Keratinocyte (primary cell): ENCODE data around the gene ECT2L. TPM values are rescaled to one million over a fixed set of nuclear protein-coding genes. Genes with fewer than 3 reads are reported as not detected.

Experiments used
- DNase-seq: peaks from one replicate; pipeline ENCODE4 v3.0.0-alpha.2; 2011; ENCODE audit warnings: low read depth, missing footprints, low spot score
- FAIRE-seq: peaks from 2 replicates; lab custom pipeline; 2011; peaks lifted over from hg19 to GRCh38; lab: Jason Lieb, UNC
- H2AFZ ChIP-seq: 2 replicates; pipeline ENCODE4 v1.6.0; 2012; ENCODE audit warnings: low read length, control low read depth, inconsistent platforms; ENCODE audit not compliant: control insufficient read depth
- H3K27ac ChIP-seq: 2 replicates; pipeline ENCODE4 v1.5.1; 2011; ENCODE audit warnings: low read length; ENCODE audit not compliant: control insufficient read depth, insufficient read depth
- H3K27me3 ChIP-seq: 3 replicates; pipeline ENCODE4 v1.6.0; 2011; ENCODE audit warnings: low read length; ENCODE audit not compliant: control insufficient read depth, insufficient read depth; ENCODE audit errors: extremely low read depth
- H3K36me3 ChIP-seq, 2 experiments: 2 replicates in 1 of 2; 3 replicates in 1 of 2; pipeline ENCODE4 v1.5.1; 2011; ENCODE audit warnings: low read length in 2 of 2, mild to moderate bottlenecking in 1 of 2; ENCODE audit not compliant: control insufficient read depth in 2 of 2, insufficient read depth in 2 of 2; ENCODE audit errors: extremely low read depth in 1 of 2
- H3K4me1 ChIP-seq: 3 replicates; pipeline ENCODE4 v1.5.1; 2011; ENCODE audit warnings: low read length; ENCODE audit not compliant: control insufficient read depth, insufficient read depth; ENCODE audit errors: extremely low read depth
- H3K4me2 ChIP-seq: 3 replicates; pipeline ENCODE4 v1.6.0; 2011; ENCODE audit warnings: low read depth, low read length; ENCODE audit not compliant: control insufficient read depth, insufficient read depth; ENCODE audit errors: extremely low read depth
- H3K4me3 ChIP-seq, 3 experiments: fragments of 200-600 bp in 1 of 3; sonication (generic) in 1 of 3; 2 replicates in 2 of 3; 3 replicates in 1 of 3; pipeline ENCODE4 v1.5.1; 2011 to 2016; ENCODE audit warnings: low read length in 3 of 3, mild to moderate bottlenecking in 3 of 3, control low read depth in 2 of 3, inconsistent platforms in 1 of 3, low read depth in 1 of 3, mixed read lengths in 1 of 3, mixed run types in 1 of 3, moderate library complexity in 1 of 3; ENCODE audit not compliant: control insufficient read depth in 2 of 3, insufficient read depth in 2 of 3; ENCODE audit errors: extremely low read depth in 1 of 3
- H3K79me2 ChIP-seq: 2 replicates; pipeline ENCODE4 v1.6.0; 2012; ENCODE audit warnings: low read length; ENCODE audit not compliant: control insufficient read depth, insufficient read depth
- H3K9ac ChIP-seq: 3 replicates; pipeline ENCODE4 v1.6.0; 2011; ENCODE audit warnings: low read length; ENCODE audit not compliant: control insufficient read depth, insufficient read depth; ENCODE audit errors: extremely low read depth
- H3K9me1 ChIP-seq: 3 replicates; pipeline ENCODE4 v1.6.0; 2011; ENCODE audit warnings: low read length; ENCODE audit not compliant: control insufficient read depth, insufficient read depth; ENCODE audit errors: extremely low read depth
- H3K9me3 ChIP-seq: 2 replicates; pipeline ENCODE4 v1.5.1; 2012; ENCODE audit warnings: low read depth, low read length; ENCODE audit not compliant: control insufficient read depth
- H4K20me1 ChIP-seq: 3 replicates; pipeline ENCODE4 v1.6.0; 2011; ENCODE audit warnings: low read length; ENCODE audit not compliant: control insufficient read depth, insufficient read depth; ENCODE audit errors: extremely low read depth
- EZH2 ChIP-seq: IDR thresholded peaks from one replicate; pipeline ENCODE4 v1.6.1; 2012; ENCODE audit warnings: inconsistent platforms, mild to moderate bottlenecking, low read length, moderate library complexity
- dilution Hi-C: fragments of 300-500 bp; cut with MboI; formaldehyde crosslinking; loops from one replicate; pipeline ENCODE4 v1.7.0; 2020; ENCODE audit warnings: low sequenced_read_pairs; ENCODE audit not compliant: extremely low pct_ligation_motif_present
- polyA plus RNA-seq, 5 experiments: library from polyadenylated mRNA; depleted of rRNA in 3 of 5; stranded (reverse) in 3 of 5; stranded (forward) in 1 of 5; unstranded in 1 of 5; fragments of >200 nt; gene quantifications; 1 replicate in 1 of 5; 2 replicates in 3 of 5; 3 replicates in 1 of 5; pipeline versions ENCODE4 v1.2.1 to v1.2.3, GENCODE V29; 2011 to 2012; ENCODE audit warnings: missing spikeins in 2 of 5, low read depth in 1 of 5, low replicate concordance in 1 of 5
- TF ChIP-seq, protein P1 (sequence below), 3 experiments: IDR thresholded peaks in 1 of 3; conservative IDR thresholded peaks in 1 of 3; optimal IDR thresholded peaks in 1 of 3; 2 replicates in 2 of 3; 3 replicates in 1 of 3; pipeline versions ENCODE3 to v1.5.1; 2011; ENCODE audit warnings: low read length in 3 of 3, mild to moderate bottlenecking in 3 of 3, moderate library complexity in 2 of 3, control low read depth in 1 of 3, inconsistent platforms in 1 of 3; ENCODE audit not compliant: insufficient read depth in 2 of 3; ENCODE audit errors: extremely low read depth in 1 of 3

Gene ECT2L
- polyA plus RNA-seq, 1 donor (not counting 4 experiments of a cell fraction or from before 2014, with no cell fraction given) = 0.01 TPM

- H3K79me2 ChIP-seq = no peaks in the 10 kb centered on the region
- peak overlapping the region; percentile 27 for H2AFZ ChIP-seq
- H3K9me1 ChIP-seq = no peaks in the 10 kb centered on the region
- H3K27ac ChIP-seq = no peak overlapping the region
- no peak overlapping the region for H3K4me3 ChIP-seq
- H3K4me1 ChIP-seq = peaks cover 4% of the 10 kb centered on the region
- no peaks in the 10 kb centered on the region for H3K36me3 ChIP-seq
- H3K27me3 ChIP-seq = no peaks in the 10 kb centered on the region
- no peaks in the 10 kb centered on the region for H3K9me3 ChIP-seq
- no peaks in the 10 kb centered on the region for H4K20me1 ChIP-seq
- DNase-seq (peak; percentile 4), FAIRE-seq (peak; percentile 64)
- dilution Hi-C loops = no loop called here
- H3K9ac ChIP-seq = no peak overlapping the region
- H3K4me2 ChIP-seq = no peak overlapping the region
- TF ChIP-seq, protein P1, sequence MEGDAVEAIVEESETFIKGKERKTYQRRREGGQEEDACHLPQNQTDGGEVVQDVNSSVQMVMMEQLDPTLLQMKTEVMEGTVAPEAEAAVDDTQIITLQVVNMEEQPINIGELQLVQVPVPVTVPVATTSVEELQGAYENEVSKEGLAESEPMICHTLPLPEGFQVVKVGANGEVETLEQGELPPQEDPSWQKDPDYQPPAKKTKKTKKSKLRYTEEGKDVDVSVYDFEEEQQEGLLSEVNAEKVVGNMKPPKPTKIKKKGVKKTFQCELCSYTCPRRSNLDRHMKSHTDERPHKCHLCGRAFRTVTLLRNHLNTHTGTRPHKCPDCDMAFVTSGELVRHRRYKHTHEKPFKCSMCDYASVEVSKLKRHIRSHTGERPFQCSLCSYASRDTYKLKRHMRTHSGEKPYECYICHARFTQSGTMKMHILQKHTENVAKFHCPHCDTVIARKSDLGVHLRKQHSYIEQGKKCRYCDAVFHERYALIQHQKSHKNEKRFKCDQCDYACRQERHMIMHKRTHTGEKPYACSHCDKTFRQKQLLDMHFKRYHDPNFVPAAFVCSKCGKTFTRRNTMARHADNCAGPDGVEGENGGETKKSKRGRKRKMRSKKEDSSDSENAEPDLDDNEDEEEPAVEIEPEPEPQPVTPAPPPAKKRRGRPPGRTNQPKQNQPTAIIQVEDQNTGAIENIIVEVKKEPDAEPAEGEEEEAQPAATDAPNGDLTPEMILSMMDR (optimal IDR thresholded peaks at IDR 0.05 in 1 of 3, IDR thresholded peaks at IDR 0.05 in 1 of 3, conservative IDR thresholded peaks at IDR 0.05 in 1 of 3; ENCODE audit: extremely low read depth in 1 of 3, insufficient read depth in 2 of 3, low read length in 3 of 3) = no peak
- no peak for TF ChIP-seq EZH2
These were observed 38.8 kb upstream of the ECT2L start for GRCh38 chr6:138757136-138757535.

DNA sequence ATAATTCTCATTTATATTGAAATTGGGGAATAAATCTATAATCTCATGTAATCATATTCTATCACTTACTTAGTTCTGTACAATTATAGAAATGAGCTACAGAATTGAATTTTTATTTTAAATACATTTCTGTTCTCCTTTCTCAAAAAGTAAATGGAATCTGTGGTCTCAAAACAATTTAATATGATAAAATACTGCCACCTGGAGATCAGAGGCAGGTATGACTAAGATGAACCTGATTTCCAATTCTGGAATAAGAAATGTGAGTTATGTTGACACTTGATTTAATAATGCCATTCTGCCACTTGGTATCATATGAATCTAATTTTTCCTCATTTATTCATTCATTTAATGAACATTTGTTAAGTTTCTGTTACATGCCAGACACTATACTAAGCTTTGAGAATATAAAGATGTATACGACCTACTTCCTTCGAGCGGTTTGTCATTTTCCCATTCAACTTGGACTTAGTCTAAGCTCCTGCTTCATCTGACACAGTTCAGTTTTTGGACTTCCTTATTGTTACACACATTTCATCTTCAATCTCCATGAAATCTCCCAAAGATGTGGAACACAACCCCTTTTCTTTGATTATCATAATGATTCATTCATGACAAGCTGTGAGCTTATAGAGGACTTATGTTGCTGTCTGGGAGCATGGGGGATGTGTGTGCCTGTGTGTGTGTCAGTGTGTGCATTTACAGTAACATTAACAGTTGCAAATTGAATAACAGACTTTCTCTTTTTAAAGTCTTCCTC lies 29.8 kb upstream of the ECT2L start:
- Histone ChIP-seq H3K36me3 (no peaks in the 10 kb centered on the region), H3K4me1 (no peaks in the 10 kb centered on the region), H3K9me1 (no peaks in the 10 kb centered on the region), H2AFZ (no peak overlapping the region), H3K79me2 (no peaks in the 10 kb centered on the region), H3K27ac (no peak overlapping the region), H3K27me3 (no peaks in the 10 kb centered on the region), H3K9ac (no peak overlapping the region), H3K4me3 (no peak overlapping the region), H4K20me1 (no peaks in the 10 kb centered on the region), H3K4me2 (no peak overlapping the region), H3K9me3 (no peaks in the 10 kb centered on the region)
- FAIRE-seq = peak; percentile 67
- dilution Hi-C loops = no loop called here
- TF ChIP-seq, protein P1 (optimal IDR thresholded peaks at IDR 0.05 in 1 of 3, IDR thresholded peaks at IDR 0.05 in 1 of 3, conservative IDR thresholded peaks at IDR 0.05 in 1 of 3; ENCODE audit: extremely low read depth in 1 of 3, insufficient read depth in 2 of 3, low read length in 3 of 3) = peak in 2 of 3 experiments; percentile 27 to 50
- no peak for TF ChIP-seq EZH2
- DNase-seq = peak; percentile 7
